Lung (tissue), 12 donors: ENCODE data around the gene DENND1A. TPM values are rescaled to one million over a fixed set of nuclear protein-coding genes. Genes with fewer than 3 reads are reported as not detected.

ENCODE experiments used
- ATAC-seq: fragments of 200-7000 bp; cut with Tn5 transposase; one replicate; pipeline ENCODE4 v1.9.1; 2020; ENCODE audit warnings: moderate number of reproducible peaks; ENCODE audit not compliant: insufficient read depth, low FRiP score
- DNase-seq, 3 donors: peaks; one replicate each; pipeline ENCODE4 v3.0.0-alpha.2; 2013 to 2017
- H3K27ac ChIP-seq, 2 donors: one replicate each; pipeline ENCODE4 v1.5.1; 2013; ENCODE audit warnings: mild to moderate bottlenecking in 2 of 2, moderate library complexity in 2 of 2, control low read depth in 1 of 2, inconsistent platforms in 1 of 2, low read depth in 1 of 2, low read length in 1 of 2
- H3K27me3 ChIP-seq, 3 donors: one replicate each; pipeline ENCODE4 v1.5.1; 2013; ENCODE audit warnings: low read length in 2 of 3; ENCODE audit not compliant: control insufficient read depth in 3 of 3, insufficient read depth in 3 of 3
- H3K36me3 ChIP-seq, 4 donors: one replicate each; pipeline ENCODE4 v1.5.1; 2013; ENCODE audit warnings: low read length in 4 of 4, mild to moderate bottlenecking in 1 of 4, moderate library complexity in 1 of 4; ENCODE audit not compliant: control insufficient read depth in 4 of 4, insufficient read depth in 4 of 4
- H3K4me1 ChIP-seq, 5 donors: one replicate each; pipeline ENCODE4 v1.5.1; 2013; ENCODE audit warnings: low read length in 5 of 5, mild to moderate bottlenecking in 2 of 5, moderate library complexity in 1 of 5; ENCODE audit not compliant: control insufficient read depth in 5 of 5, insufficient read depth in 5 of 5
- H3K4me3 ChIP-seq: one replicate; pipeline ENCODE4 v1.5.1; 2013; ENCODE audit warnings: mild to moderate bottlenecking, control low read depth, moderate library complexity
- H3K9ac ChIP-seq, 2 donors: one replicate each; pipeline ENCODE4 v1.5.1; 2013; ENCODE audit warnings: low read length in 2 of 2, control low read depth in 1 of 2; ENCODE audit not compliant: insufficient read depth in 1 of 2
- H3K9me3 ChIP-seq, 4 donors: one replicate each; pipeline ENCODE4 v1.5.1; 2013; ENCODE audit warnings: low read length in 3 of 4, mild to moderate bottlenecking in 1 of 4, moderate library complexity in 1 of 4; ENCODE audit not compliant: control insufficient read depth in 4 of 4, insufficient read depth in 3 of 4
- CTCF ChIP-seq: IDR thresholded peaks from 2 replicates; pipeline ENCODE4 v1.5.1; 2012; ENCODE audit warnings: mild to moderate bottlenecking; ENCODE audit errors: control extremely low read depth, extremely low read depth
- WGBS, 2 donors: extraction: QIAGEN DNeasy Blood & Tissue Kit; methylation state at CpG; one replicate each; pipeline ENCODE4 v1.1.7; 2013; 5-methylcytosine and 5-hydroxymethylcytosine counted together
- polyA plus RNA-seq, 2 donors: library from polyadenylated mRNA; stranded (reverse); fragments of 200-250 nt; gene quantifications; one replicate each; pipeline ENCODE4 v1.2.1, GENCODE V29; 2013
- total RNA-seq, 2 donors: library from RNA; depleted of rRNA in 1 of 2; stranded (reverse); fragments of >200 nt in 1 of 2; gene quantifications; one replicate each; pipeline ENCODE4 v1.2.1, GENCODE V29; 2014 to 2021
- donor health status: control.
- donor health status: control.
- donor health status: Bipolar disorder and iron deficiency.
- donor health status: healthy.
- donor health status: DM: yes; HTN: yes; CAD: no.

Gene DENND1A
- total and polyA plus RNA-seq, 4 donors = 5.7 to 29.8 (median 14.5) TPM

GRCh38 chr9:123866497-123866896, 63.4 kb downstream of the DENND1A start:
- peaks cover 0 to 2% (median 0%) of the 10 kb centered on the region in 3 donors for H3K27me3 ChIP-seq
- no peaks in the 10 kb centered on the region for H3K9me3 ChIP-seq
- H3K4me1 ChIP-seq = peaks cover 0 to 8% (median 2%) of the 10 kb centered on the region in 5 donors
- ATAC-seq (no peak), DNase-seq (no peak)
- 23 to 53% methylated on average over 2 of the region's 2 CpGs for WGBS, 2 donors
- H3K36me3 ChIP-seq = no peaks in the 10 kb centered on the region
- TF ChIP-seq CTCF = no peak
- no peak overlapping the region for H3K4me3 ChIP-seq
- no peak overlapping the region for H3K27ac ChIP-seq
- no peak overlapping the region for H3K9ac ChIP-seq

GRCh38 chr9:123865226-123866000, 64.5 kb downstream of the DENND1A start:
- ATAC-seq (no peak), DNase-seq (no peak)
- no peak overlapping the region for H3K9ac ChIP-seq
- no peak overlapping the region for H3K27ac ChIP-seq
- no peak overlapping the region for H3K4me3 ChIP-seq
- H3K36me3 ChIP-seq = no peaks in the 10 kb centered on the region
- no peaks in the 10 kb centered on the region for H3K9me3 ChIP-seq
- 61 to 72% methylated on average over 3 of the region's 3 CpGs for whole genome bisulfite sequencing, 2 donors
- no peak for TF ChIP-seq CTCF
- peaks cover 0 to 8% (median 2%) of the 10 kb centered on the region in 5 donors for H3K4me1 ChIP-seq
- H3K27me3 ChIP-seq = peaks cover 0 to 2% (median 0%) of the 10 kb centered on the region in 3 donors

DNA sequence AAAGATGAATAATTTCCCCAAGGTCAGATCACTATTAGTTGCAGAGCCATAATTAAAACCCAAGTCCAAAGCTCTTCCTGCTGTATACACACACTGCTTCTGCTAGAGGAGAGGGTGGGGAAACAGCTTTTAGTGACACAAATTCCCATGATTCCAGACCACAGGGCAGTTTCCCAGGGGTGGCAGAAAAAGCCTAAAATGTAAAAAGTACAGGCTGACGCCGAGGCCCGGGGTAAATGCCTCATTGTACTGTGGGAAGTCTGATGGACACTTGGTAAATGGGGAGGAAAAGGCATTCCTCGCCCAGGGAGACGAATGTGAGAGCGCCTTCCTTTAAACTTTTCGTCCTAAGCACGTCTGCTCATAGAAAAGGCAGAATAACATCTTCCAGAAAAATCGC, 65.7 kb downstream of the DENND1A start:
- no peak for ATAC-seq
- TF ChIP-seq CTCF = no peak

More for the DNA sequence above, 65.7 kb downstream of the DENND1A start:
- no peak overlapping the region for H3K9ac ChIP-seq
- peaks cover 0 to 8% (median 2%) of the 10 kb centered on the region in 5 donors for H3K4me1 ChIP-seq
- DNase-seq = no peak
- no peak overlapping the region for H3K27ac ChIP-seq
- H3K4me3 ChIP-seq = no peak overlapping the region
- no peaks in the 10 kb centered on the region for H3K9me3 ChIP-seq
- no peaks in the 10 kb centered on the region for H3K36me3 ChIP-seq
- WGBS, 2 donors = 89% methylated on average over 9 of the region's 9 CpGs
- peaks cover 0 to 2% (median 0%) of the 10 kb centered on the region in 3 donors for H3K27me3 ChIP-seq
